Tibial nerve (tissue), 4 donors: ENCODE measurements around the gene PBRM1.

Source experiments
- CTCF ChIP-seq, 5 experiments: fragments of 200-600 bp in 3 of 5; fragments of 450-650 bp in 2 of 5; sonication (generic) in 3 of 5; IDR thresholded peaks; one replicate each; pipeline ENCODE4 v1.5.1; 2016 to 2019; ENCODE audit warnings: antibody characterized with exemption in 5 of 5, mild to moderate bottlenecking in 3 of 5, moderate library complexity in 2 of 5
- EP300 ChIP-seq, 2 donors: sonication (generic); formaldehyde crosslinking; IDR thresholded peaks; one replicate each; pipeline ENCODE4 v1.6.1; 2017; ENCODE audit warnings: antibody characterized with exemption in 2 of 2, mild to moderate bottlenecking in 1 of 2
- POLR2A ChIP-seq, 2 donors: fragments of 450-650 bp; IDR thresholded peaks; one replicate each; pipeline ENCODE4 v1.6.1; 2017; ENCODE audit warnings: antibody characterized with exemption in 2 of 2, mild to moderate bottlenecking in 2 of 2, moderate library complexity in 2 of 2

- no peak for TF ChIP-seq CTCF (IDR thresholded peaks at IDR 0.05)
- peak in 1 of 2 donors; percentile 21 for TF ChIP-seq POLR2A (IDR thresholded peaks at IDR 0.05)
- TF ChIP-seq EP300 (IDR thresholded peaks at IDR 0.05), result no peak
These were observed 416 bp downstream of the PBRM1 start for GRCh38 chr3:52685285-52685708.
